ENCODE results near the gene NDUFS6.

The NDUFS6 gene

DNA sequence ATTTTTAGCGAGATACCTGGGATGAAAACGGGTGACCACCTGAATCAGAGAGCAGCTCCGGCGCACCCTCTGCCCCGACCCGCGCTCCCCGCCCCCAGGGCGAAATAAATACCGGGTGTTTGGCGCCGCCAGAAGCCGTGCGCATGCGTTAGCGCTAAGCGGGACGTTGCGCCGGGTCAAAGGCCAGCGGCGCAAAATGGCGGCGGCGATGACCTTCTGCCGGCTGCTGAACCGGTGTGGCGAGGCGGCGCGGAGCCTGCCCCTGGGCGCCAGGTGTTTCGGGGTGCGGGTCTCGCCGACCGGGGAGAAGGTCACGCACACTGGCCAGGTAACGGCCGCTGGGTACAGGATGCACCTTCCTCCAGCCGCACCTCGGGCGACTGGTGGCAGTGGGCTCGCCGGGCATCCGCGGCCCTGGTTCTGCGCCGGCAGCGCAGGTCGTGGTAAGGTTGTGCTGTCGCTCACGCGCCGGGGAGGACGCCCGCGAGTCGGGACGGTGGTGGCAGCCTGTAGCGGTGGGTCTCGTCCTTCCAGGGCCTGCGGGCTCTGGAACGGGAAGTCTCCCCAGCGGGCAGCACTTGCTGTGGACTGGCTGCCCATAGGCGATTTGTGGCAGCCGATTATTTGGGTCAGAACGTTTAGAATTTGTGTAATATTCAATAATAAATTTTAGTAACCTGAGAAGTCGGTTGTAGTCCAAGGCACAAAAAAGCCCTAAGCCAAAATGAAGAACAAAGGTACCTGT is at the start of gene NDUFS6:
Gene NDUFS6, plus strand, starts transcription at position 186 of the 745 bp plus-strand sequence. Its CDS starts 11 bp downstream, at position 197.
- peak; percentile 89 for DNase-seq

DNA sequence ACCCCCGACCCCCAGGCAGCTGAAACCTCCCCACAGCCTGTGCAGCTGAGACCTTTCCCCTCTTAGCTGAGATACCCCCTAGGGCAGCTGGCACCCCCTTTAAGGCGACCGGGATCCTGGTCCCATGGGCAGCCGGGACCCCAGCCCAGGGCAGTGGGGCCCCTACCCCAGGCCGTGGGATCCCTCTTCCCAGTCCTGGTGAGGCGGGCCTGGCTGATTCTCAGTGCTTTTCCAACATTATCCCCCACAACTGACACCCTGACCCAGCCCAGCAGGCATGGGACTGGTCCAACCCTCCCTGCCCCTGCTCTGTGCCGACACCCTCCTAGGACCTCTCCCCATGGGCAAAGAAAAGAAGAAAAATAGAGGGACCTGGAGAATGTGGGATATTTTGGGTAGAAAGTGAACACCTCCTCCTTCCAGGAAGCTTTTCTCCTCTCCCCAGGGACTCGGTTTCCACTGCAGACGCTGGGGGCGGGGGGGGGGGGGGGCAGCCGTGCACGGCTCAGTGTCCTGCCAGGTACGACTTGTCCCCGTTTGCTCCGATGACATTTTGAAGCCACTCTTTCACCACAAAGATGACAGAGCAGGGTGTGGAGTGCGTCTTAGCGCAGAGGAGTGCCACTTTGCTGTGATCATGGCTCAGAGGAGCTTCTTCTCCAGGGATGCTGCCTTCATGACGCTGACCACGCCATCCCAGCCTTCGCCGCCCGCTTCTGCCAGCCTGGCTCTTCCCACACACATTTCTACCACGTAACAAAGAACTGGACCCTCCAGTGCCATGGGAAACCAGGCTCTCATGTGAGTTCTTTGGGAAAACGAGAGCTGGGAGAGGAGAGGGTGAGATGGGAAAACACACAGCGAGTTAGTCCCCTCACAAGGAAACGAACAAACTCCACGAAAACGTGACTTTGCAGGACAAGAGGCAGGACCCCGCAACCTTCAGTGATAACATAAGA is 49.1 kb upstream of the NDUFS6 start:
- DNase-seq: peak; percentile 23

DNA sequence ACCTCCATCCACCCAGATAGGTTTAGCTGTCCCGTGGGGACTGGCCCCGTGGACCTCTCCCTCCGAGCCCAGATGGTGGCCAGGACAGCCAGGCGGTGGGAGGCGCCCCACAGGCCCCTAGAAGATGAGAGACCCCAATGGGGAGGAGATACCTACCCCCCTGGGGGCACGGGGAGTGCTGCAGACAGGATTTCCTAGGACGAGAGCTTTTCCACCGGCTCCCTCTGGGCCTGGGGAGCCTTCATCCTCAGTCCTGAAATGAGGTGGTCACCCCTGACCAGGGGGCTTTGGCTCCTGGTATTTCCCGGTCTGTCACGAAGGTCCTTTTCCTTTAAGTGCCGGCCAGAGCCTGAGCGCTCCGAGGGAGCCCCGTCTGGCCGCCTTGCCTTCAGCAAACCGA is 48.3 kb upstream of the NDUFS6 start:
- DNase-seq: peak; percentile 22

DNA sequence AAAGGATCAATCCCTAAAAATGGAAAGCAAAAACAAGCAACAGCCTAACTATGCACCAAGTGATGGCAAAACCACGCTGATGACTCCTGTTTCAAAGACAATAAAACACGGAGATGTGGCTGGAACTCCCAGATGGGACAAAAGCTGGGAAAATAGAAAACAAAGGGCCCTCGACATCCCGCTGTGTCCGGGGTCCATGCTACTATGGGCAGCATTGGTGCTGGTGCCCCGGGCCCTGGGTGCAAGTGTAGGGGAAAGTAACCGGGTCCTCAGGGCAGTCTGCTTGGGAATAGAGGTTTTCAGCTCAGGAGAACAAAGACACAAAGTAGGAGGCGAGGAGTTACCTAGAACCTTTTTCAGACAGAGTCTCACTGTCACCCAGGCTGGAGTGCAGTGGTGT is 47.7 kb upstream of the NDUFS6 start:
- DNase-seq: peak; percentile 25

DNA sequence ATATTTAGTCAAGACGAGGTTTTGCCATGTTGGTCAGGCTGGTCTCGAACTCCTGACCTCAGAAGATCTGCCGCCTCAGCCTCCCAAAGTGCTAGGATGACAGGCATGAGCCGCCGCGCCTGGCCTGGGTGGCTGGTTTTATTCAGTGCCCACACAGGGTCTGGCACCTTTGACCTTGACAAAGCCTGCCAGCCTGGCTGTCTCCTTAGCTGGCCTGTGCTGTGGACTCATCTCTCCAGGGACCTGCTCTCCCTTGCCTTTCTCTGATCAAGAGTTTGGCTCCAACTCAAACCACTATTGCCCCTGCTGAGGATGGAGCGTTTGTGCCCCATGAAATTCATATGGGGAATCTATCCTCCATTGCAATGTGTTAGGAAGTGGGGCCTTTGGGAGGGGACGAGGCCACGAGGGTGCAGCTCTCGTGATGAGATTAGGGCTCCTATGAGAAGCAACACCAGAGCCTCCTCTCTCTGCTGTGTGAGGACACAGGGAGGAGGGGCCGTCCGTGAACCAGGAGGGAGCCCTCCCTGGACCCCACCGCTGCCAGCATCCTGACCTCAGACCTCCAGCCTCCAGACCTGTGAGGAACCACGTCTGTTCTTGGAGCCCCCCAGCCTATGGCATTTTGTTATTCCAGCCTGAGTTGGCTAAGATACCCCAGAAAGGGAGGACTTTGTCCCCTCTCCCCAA is 46.5 kb upstream of the NDUFS6 start:
- DNase-seq: peak; percentile 33

DNA sequence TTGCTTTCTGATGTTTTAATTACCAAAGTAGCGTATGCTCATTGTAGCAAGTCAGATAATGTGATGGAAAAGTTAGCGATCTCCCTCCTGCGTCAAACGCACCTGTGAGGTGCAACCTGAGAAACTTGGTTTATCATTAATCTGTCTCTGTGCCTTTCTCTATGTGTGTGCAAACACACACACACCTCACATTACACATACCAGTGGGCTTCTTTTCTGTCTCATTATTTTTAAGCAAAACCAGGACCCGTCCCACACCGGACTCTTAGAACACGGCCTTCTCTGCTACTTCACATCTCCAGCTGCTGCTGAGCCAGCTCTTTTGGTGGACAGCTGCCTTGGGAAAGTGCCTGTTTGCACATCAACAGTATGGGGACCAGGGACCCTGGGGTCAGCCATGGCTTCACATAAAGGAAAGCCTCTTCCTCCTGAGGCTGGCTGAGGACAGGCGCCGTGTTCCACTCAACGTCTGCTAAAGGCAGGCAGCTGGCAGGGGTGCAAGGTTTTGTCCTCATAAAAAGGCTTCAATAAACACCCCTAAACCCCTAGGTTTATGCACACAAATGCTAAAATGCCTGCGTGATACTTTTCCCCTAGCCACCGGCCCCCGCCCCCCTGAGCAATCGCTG is 45.8 kb upstream of the NDUFS6 start:
- DNase-seq: peak; percentile 22

DNA sequence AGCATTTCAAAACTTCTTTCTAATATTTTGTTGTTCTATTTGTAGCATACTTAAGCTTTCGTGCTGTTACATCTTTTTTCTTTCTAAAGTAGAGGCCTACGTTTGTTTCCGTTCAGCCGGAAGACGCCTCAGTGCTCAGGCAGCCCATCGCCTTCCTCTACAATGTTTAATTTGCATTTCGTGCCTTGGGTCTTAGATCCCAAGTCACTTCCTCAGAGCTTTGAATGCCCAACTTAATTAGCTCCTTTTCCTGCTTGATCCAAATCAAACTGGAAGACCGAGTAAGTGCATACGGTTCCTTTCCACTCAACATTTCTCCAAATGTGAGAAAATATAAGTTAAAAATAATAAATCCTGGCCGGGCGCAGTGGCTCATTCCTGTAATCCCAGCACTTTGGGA is 44.7 kb upstream of the NDUFS6 start:
- no peak for DNase-seq

DNA sequence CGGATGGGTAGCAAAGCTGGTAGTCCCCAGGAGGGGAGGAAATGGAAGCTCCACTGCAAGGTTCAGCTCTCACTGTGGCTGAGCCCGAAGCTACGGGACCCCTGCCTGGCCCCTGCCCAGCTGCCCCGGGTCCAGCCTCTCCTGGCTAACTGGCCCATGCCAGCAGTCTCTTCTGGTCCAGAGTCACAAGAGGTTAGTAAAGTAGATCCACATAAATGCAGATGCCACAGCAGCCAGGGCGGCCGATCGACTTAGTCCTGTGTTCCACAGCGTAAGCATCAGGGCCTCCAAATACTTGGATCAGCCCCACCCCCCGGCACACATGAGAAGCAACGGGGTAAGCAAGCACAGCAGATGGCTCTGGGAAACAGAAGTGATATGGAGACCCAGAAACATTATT is 43.7 kb upstream of the NDUFS6 start:
- DNase-seq: peak; percentile 40

DNA sequence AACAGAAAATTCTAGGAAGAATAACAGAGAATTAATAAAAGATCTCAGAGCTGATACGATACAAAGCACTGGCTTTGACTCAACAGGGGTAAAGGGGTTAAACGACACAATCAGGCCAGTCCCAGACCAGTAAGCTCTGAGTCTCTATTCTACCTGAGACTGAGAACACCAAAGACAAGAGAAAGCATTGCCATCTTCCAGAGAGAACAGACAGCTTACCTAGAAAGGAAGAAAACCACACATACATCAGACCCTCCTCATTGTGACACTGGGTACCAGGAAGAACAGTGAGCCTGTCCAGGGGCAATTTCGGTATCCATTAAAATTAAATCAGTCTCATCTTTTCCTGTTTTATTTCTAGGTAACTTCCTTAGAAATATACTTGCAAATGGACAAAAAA is 42.6 kb upstream of the NDUFS6 start:
- DNase-seq: no peak

DNA sequence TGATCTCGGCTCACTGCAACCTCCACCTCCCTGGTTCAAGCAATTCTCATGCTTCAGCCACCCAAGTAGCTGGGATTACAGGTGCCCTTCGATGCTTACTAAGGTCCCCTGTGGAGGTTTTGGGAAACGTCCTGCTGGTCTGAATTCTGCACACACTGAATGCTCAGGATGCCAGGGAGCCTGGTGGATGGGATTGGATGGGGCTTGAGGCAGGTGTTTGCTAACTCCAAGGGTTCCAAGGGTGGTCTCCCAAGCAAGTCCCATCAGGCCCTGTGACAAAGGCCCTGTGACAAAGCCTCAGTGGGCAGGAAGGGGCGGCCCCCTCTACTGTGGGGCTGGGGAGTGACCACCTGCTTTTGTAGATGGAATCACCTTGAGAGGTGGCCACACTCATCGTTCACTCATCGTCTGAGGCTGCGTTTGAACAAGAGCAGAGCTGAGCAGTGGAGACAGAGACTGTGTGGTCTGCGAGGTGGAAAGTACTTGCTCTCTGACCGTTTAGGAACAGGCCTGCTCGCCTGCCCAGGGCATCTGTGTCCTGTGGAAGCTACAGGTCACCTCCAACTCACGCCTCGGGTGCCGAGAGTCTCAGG is 41.7 kb upstream of the NDUFS6 start:
- DNase-seq: peak; percentile 40

DNA sequence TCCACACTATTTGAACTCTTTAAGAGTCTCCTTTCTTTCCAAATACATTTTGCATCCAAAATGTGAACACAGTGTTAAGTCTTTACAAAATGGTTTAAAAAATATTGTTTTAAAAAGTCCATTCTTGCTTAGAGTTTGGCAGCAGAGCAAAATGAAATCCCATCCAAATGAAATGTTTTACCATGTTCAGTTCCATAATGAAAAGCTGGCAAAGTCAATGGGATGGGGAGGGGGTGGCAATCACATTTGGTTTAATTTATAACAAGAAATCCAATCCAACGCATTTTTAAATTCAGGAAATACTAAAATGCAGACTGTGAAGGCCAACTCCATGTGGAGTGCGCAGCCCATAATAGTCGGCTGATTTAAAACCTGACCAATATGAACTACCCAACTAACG is 41.0 kb upstream of the NDUFS6 start:
- DNase-seq: no peak

DNA sequence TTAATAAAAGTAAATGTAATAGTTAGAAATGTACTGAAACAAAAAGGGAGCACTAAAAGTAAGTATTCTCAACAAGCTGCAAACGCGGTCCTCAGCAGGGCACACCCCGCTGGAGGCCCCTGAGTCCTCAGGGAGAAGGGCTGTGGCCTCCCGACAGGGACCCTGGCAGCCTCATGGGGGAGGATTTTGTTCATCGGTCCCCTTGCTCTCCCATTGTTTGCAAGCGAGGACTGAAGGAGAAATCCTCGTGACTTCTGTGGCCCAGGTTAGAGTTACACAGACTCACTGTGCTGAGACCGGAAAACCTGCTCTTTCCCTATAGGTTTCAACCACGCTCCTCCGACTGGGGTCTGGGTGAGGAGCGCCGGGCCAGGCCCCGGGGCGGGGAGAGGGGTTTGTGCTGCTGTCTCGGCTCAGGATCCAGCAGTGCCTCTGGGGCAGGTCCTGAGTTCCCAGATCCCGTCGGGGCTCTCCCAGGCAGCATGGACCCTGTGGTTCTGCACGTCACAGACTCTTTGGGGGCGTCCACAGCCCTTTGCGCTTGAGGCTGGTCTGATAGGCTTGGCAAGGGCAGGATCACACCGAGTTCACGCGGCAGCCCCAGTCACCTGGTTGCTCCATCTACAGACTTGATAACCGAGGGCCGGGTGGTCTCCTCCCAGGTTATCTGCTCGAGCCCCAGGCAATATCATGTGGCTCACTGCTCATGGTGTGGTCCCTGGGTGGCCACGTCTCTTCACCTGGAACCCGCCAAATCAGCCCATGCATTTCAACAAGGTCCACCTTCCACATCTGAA is 40.4 kb upstream of the NDUFS6 start:
- peak; percentile 29 for DNase-seq

DNA sequence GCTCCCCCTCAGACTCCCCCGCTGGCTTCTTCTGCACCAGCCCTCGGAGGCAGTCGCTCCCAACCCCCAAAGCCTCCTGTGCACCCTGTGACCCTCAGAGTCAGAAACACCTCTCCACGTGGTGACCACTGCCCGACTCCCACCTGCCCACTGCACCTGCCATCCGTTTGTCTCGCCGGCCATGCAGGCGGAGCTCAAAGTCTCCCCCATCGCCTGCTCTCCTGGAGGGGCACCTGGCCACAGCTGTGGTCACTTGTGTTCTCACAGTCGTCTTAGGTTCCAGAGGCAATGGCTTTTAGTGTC is 39.8 kb upstream of the NDUFS6 start:
- peak; percentile 38 for DNase-seq

DNA sequence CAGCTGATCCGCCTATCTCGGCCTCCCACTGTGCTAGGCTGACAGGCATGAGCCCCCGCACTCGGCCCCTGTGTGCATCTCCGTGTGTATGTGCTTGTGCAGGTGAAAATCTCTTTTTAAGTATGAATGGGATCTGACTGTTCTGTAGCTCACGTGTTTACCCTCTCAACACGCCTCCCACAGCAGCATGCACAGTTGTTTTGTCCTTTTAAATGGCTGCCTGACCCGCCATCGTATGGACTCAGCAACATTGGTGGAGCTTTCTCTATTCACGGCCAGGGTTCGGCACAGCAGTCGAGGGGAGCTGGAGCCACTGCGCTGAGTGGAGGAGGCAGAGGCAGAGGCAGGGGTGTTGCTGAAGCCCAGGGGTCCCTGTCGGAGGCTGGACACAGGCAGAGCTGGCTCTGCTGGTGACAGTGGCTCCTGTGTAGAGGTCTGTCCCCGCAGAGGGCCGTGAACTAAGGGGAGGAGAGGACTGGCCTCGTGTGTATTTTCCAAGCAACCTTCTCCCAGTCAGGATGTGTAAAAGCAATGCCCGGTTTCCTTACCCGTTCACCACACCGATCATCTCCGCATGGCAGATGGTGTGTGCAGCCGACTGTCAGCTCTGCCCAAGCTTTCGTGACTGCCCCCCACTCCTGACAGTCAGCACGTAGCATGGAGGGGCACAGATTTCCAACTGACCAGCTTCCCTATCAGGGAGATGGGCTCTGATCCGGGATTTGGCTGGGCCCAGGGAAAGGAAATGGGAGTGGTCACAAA is 38.9 kb upstream of the NDUFS6 start:
- DNase-seq: peak; percentile 42

DNA sequence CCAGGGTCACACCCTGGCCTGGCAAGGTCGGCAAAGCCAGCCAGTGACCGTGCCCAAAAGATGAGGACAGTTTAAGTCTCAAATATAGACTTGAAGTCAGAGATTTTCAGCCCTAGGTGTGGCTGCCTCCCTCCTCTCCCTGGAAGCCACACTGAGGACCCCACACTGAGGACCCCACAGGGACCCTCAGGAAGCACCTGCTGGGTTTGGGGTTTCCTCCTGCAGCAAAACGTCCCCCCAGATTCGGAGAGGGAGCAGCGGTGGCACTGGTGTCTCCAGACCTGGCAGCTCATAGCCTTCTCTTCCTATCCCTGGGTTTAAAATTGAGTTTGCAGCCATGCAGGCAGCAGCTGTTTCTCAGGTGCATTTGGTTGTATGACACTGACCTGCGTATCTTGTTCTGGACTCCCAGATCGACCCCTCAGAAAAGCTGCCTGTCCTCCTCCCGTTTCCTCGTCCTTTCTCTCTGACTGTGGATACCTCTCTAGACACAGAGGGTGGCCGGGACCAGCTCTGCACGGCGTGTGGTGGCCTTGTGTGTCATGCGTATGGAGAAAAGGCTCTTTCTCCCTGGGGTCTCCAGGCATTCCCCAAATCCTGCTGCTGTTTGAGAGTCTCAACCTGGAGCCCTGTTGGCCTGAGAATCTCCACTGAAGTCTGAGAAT is 38.2 kb upstream of the NDUFS6 start:
- peak; percentile 39 for DNase-seq

DNA sequence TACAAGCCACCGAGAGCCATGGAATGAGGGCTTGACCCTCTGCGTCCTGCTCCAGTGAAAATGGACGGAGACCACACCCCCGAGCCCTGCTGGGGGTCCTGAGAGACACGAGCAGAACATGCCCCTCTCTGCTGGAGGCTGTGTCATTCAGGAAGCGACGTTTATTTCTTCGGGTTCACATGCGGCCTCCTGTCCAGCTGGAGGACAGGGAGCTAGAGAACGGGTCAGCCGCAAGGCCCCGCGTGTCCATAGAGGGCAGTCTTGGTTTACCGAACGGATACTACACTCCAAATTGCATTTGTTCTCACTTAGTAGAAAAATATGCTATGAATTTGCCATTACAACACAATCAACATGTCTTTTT is 37.7 kb upstream of the NDUFS6 start:
- DNase-seq: peak; percentile 55

DNA sequence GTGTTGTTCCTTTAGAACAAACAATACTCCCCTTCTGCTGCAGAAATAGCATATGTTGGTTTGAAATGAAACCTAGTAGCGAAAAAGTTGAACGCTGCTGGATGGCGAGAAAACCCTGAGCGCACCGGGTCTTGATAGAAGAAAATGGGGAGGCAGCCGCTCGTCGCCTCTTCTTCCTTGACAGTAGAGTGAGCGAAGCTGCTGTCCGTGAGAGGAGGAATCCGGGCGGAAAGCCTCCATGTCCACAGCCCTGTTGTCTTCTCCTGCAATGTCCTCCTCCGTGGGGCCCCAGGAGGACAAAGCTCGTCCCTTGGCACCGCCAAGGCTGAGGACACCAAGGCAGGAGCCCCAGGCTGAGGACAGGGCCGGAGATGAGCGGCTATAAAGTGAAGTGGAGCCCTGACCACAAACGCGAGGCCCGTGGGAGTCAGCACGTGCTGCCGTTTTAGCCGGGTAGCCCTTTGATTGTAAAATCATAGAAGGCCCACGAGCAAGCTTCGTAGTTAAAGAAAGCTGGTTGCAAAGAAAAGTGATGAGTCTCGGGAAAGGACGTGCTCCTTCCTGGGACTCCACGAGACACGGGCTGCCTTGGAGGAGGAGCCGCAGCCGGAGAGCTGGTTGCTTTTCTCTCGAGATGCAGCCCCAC is 37.1 kb upstream of the NDUFS6 start:
- DNase-seq: peak; percentile 18

DNA sequence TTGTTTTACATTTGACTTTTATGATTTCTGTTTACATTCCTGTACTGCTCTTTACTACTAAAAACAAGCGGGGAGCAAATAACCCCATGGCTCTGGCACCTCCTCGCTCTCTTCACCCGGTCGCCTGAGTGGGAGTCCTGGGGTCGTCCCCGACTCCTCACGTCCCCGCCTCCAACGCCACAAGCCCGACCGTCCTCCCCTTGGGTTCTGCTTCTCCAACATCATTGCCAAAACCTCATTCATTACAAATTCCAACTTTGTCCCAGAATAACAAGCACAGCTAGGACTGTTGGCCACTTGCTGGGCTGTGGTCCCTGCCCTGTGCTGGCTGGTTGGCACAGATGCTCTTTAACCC is 36.6 kb upstream of the NDUFS6 start:
- no peak for DNase-seq

DNA sequence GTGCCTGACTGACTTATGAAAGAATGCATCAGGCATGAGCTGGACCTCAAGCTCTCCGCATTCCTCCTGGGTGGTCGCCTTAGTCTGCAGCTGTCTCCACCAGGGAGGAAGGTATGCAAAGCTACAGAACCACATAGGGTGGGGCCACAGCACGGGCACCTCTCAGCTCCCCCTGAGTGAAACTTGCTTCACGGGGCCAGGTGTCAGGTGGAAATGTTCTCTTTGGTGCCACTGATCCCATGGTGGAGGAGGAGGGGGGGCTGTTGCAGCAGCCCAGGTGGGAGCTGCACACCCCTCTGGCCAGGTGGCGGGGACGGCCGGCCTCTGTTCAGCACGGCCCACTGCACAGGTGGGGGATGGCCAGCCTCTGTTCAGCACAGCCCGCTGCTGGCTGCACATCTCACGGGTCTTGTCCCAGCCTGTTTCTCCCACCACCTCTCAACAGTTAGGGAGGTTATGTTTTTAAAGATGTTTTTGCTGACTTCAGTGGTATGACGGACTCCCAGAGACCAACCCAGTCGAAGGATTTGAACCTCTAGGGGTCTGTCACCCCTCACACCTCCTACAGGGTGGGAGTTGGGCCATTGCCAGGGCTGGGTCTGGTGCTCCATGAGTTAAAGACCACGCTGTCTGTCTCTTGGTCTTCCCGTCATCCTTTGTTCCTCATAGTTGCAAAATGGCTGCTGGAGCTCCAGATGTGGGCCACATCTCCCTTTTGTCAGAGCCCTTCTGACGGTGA is 35.9 kb upstream of the NDUFS6 start:
- no peak for DNase-seq

All from activated CD8-positive, alpha-beta memory T cell treated with anti-CD3 and anti-CD28 coated beads, Interleukin-2, amount 50 U/mL, for 48 hours (primary cell).